Body of pancreas (tissue), 4 donors: ENCODE measurements around the gene NOVA1.

ENCODE experiments used
- CTCF ChIP-seq, 7 experiments: fragments of 450-650 bp in 4 of 7; fragments of 200-600 bp in 3 of 7; sonication (generic) in 3 of 7; IDR thresholded peaks; one replicate each; pipeline ENCODE4 v1.5.1; 2016 to 2019; ENCODE audit warnings: antibody characterized with exemption in 7 of 7
- POLR2A ChIP-seq, 3 donors: fragments of 450-650 bp; IDR thresholded peaks; one replicate each; pipeline ENCODE4 v1.6.1; 2016; ENCODE audit warnings: antibody characterized with exemption in 3 of 3, mild to moderate bottlenecking in 2 of 3

- TF ChIP-seq CTCF (IDR thresholded peaks at IDR 0.05), result no peak
- no peak for TF ChIP-seq POLR2A (IDR thresholded peaks at IDR 0.05)
Observed at GRCh38 chr14:26602902-26603301, 5.1 kb upstream of the NOVA1 start.
